Thyroid gland (tissue), 4 donors: ENCODE measurements around the gene MAPK8IP3. TPM values are rescaled to one million over a fixed set of nuclear protein-coding genes. Genes with fewer than 3 reads are reported as not detected.
"Not testable (repeated sequence)": the region's sequence is repeated elsewhere in the genome, so short reads cannot be mapped to it uniquely, and the experiment has no call there.

Source experiments
- DNase-seq, 2 donors: peaks; one replicate each; pipeline ENCODE4 v3.0.0-alpha.2; 2019
- H3K27ac ChIP-seq, 3 donors: fragments of 200-600 bp; sonication (generic); 1 replicate in 2 of 3; 2 replicates in 1 of 3; pipeline ENCODE4 v1.5.1; 2016 to 2019; ENCODE audit warnings: mild to moderate bottlenecking in 1 of 3, moderate library complexity in 1 of 3
- H3K27me3 ChIP-seq: fragments of 200-600 bp; sonication (generic); one replicate; pipeline ENCODE4 v1.5.1; 2019
- H3K36me3 ChIP-seq, 2 donors: fragments of 200-600 bp; sonication (generic); one replicate each; pipeline ENCODE4 v1.5.1; 2016 to 2019
- H3K4me1 ChIP-seq, 2 donors: fragments of 200-600 bp; sonication (generic); one replicate each; pipeline ENCODE4 v1.5.1; 2017 to 2019
- H3K4me3 ChIP-seq, 3 donors: fragments of 200-600 bp; sonication (generic); replicated peaks in 1 of 3; 1 replicate in 2 of 3; 2 replicates in 1 of 3; pipeline ENCODE4 v1.5.1; 2016; ENCODE audit warnings: mild to moderate bottlenecking in 1 of 3
- H3K9me3 ChIP-seq: fragments of 200-600 bp; sonication (generic); one replicate; pipeline ENCODE4 v1.5.1; 2017
- CTCF ChIP-seq, 6 experiments: fragments of 200-600 bp in 3 of 6; fragments of 450-650 bp in 3 of 6; sonication (generic) in 3 of 6; IDR thresholded peaks; one replicate each; pipeline ENCODE4 v1.5.1; 2016 to 2019; ENCODE audit warnings: antibody characterized with exemption in 6 of 6, mild to moderate bottlenecking in 2 of 6, inconsistent platforms in 1 of 6, moderate library complexity in 1 of 6
- POLR2A ChIP-seq, 2 donors: fragments of 450-650 bp; IDR thresholded peaks; one replicate each; pipeline ENCODE4 v1.6.1; 2017; ENCODE audit warnings: antibody characterized with exemption in 2 of 2, mild to moderate bottlenecking in 2 of 2, moderate library complexity in 1 of 2
- WGBS, 2 donors: methylation state at CpG; one replicate each; pipeline ENCODE4 v1.1.5; 2017; 5-methylcytosine and 5-hydroxymethylcytosine counted together
- intact Hi-C: fragments of 100-400 bp; cut with DNase I; formaldehyde crosslinking; loops from one replicate; pipeline ENCODE4 v1.15.1; 2023
- total RNA-seq, 4 donors: library from RNA; depleted of rRNA; stranded (reverse); fragments of >200 nt; gene quantifications; one replicate each; pipeline ENCODE4 v1.2.3, GENCODE V29; 2016

Gene MAPK8IP3
- total RNA-seq, 4 donors from 2014 or later = 45.7 to 137 (median 60.4) TPM

GRCh38 chr16:1691956-1692355, 14.0 kb upstream of the MAPK8IP3 start:
- TF ChIP-seq POLR2A (IDR thresholded peaks at IDR 0.05) (no peak), CTCF (IDR thresholded peaks at IDR 0.05) (no peak)
- WGBS, 2 donors = 95 to 98% methylated on average over 21 of the region's 21 CpGs
- intact Hi-C loops = no loop called here
- Histone ChIP-seq H3K4me3 (no peak overlapping the region), H3K9me3 (no peaks in the 10 kb centered on the region), H3K36me3 (peaks cover 17 to 28% of the 10 kb centered on the region in 2 donors), H3K27ac (no peak overlapping the region), H3K4me1 (no peaks in the 10 kb centered on the region), H3K27me3 (no peaks in the 10 kb centered on the region)
- no peak for DNase-seq

GRCh38 chr16:1696863-1697262, 9.1 kb upstream of the MAPK8IP3 start:
- Histone ChIP-seq H3K27ac (no peak overlapping the region), H3K36me3 (peaks cover 44 to 49% of the 10 kb centered on the region in 2 donors), H3K9me3 (no peaks in the 10 kb centered on the region), H3K27me3 (no peaks in the 10 kb centered on the region), H3K4me1 (no peaks in the 10 kb centered on the region), H3K4me3 (no peak overlapping the region)
- no peak for DNase-seq
- 95 to 97% methylated on average over 5 of the region's 5 CpGs for WGBS, 2 donors
- intact Hi-C loops = no loop called here
- TF ChIP-seq POLR2A (IDR thresholded peaks at IDR 0.05) = no peak
- no peak for TF ChIP-seq CTCF (IDR thresholded peaks at IDR 0.05)

- Histone ChIP-seq H3K27me3 (no peaks in the 10 kb centered on the region), H3K27ac (no peak overlapping the region), H3K4me1 (no peaks in the 10 kb centered on the region), H3K36me3 (peaks cover 30 to 39% of the 10 kb centered on the region in 2 donors), H3K9me3 (no peaks in the 10 kb centered on the region), H3K4me3 (no peak overlapping the region)
- 67 to 83% methylated on average over 4 to 10 of the region's 10 CpGs for WGBS, 2 donors
- intact Hi-C loops = no loop called here
- TF ChIP-seq CTCF (IDR thresholded peaks at IDR 0.05) = no peak
- no peak for TF ChIP-seq POLR2A (IDR thresholded peaks at IDR 0.05)
- DNase-seq = no peak
Observed at GRCh38 chr16:1698680-1699079, 7.3 kb upstream of the MAPK8IP3 start.

- Histone ChIP-seq H3K27me3 (no peaks in the 10 kb centered on the region), H3K27ac (no peak overlapping the region), H3K36me3 (peaks cover 30% of the 10 kb centered on the region in 2 donors), H3K4me1 (peaks cover 4 to 5% of the 10 kb centered on the region in 2 donors), H3K4me3 (no peak overlapping the region), H3K9me3 (no peaks in the 10 kb centered on the region)
- WGBS, 2 donors = 89 to 93% methylated on average over 3 of the region's 3 CpGs
- TF ChIP-seq CTCF (IDR thresholded peaks at IDR 0.05) = no peak
- TF ChIP-seq POLR2A (IDR thresholded peaks at IDR 0.05) = no peak
- intact Hi-C loops = loop anchor here (10.0 kb wide), 1 partner anchor 85 kb away; the partner anchor contains the start of genes CRAMP1 and IFT140
- DNase-seq = no peak
Observed at GRCh38 chr16:1700246-1700645, 5.7 kb upstream of the MAPK8IP3 start.

GRCh38 chr16:1701216-1701878, 4.6 kb upstream of the MAPK8IP3 start:
- peaks cover 4 to 5% of the 10 kb centered on the region in 2 donors for H3K4me1 ChIP-seq
- TF ChIP-seq POLR2A (IDR thresholded peaks at IDR 0.05) = no peak
- TF ChIP-seq CTCF (IDR thresholded peaks at IDR 0.05) = no peak
- peaks cover 30% of the 10 kb centered on the region in 2 donors for H3K36me3 ChIP-seq
- no peak for DNase-seq
- H3K27me3 ChIP-seq = no peaks in the 10 kb centered on the region
- H3K27ac ChIP-seq = no peak overlapping the region
- H3K4me3 ChIP-seq = no peak overlapping the region
- intact Hi-C loops = loop anchor here (10.0 kb wide), 1 partner anchor 87 kb away; the partner anchor contains the start of genes CRAMP1 and IFT140
- no peaks in the 10 kb centered on the region for H3K9me3 ChIP-seq
- 90 to 92% methylated on average over 6 of the region's 6 CpGs for WGBS, 2 donors

- H3K9me3 ChIP-seq, H3K27me3 ChIP-seq, H3K36me3 ChIP-seq: not testable (repeated sequence)
- intact Hi-C loops = loop anchor here (10.0 kb wide), 1 partner anchor 91 kb away; the partner anchor contains the start of genes CRAMP1 and IFT140
- peak overlapping the region; percentile 71 to 91 (median 83) for H3K27ac ChIP-seq
- peaks cover 18 to 20% of the 10 kb centered on the region in 2 donors for H3K4me1 ChIP-seq
- peak; percentile 55 to 64 for DNase-seq
- 0 to 1% methylated on average over 16 of the region's 16 CpGs for WGBS, 2 donors
- peak overlapping the region in 2 of 3 donors; percentile 54 to 97 for H3K4me3 ChIP-seq
Observed at GRCh38 chr16:1705324-1705687, 689 bp upstream of the MAPK8IP3 start.
